Body of pancreas (tissue), 4 donors: ENCODE data around the gene HILPDA. TPM values are rescaled to one million over a fixed set of nuclear protein-coding genes. Genes with fewer than 3 reads are reported as not detected.
"Not testable (repeated sequence)": the region's sequence is repeated elsewhere in the genome, so short reads cannot be mapped to it uniquely, and the experiment has no call there.

Experiments used
- ATAC-seq: fragments of 150-250 bp; one replicate; pipeline ENCODE4 v1.9.1; 2016
- DNase-seq, 4 donors: peaks; one replicate each; pipeline ENCODE4 v3.0.0-alpha.2; 2019
- H3K27ac ChIP-seq, 4 donors: fragments of 200-600 bp; sonication (generic); 1 replicate in 3 of 4; 2 replicates in 1 of 4; pipeline versions ENCODE4 v1.5.1 to v1.6.1; 2016 to 2019; ENCODE audit warnings: mild to moderate bottlenecking in 1 of 4, mixed read lengths in 1 of 4, moderate library complexity in 1 of 4
- H3K27me3 ChIP-seq, 2 donors: fragments of 200-600 bp; sonication (generic); one replicate each; pipeline ENCODE4 v1.6.0; 2016; ENCODE audit warnings: mild to moderate bottlenecking in 1 of 2
- H3K36me3 ChIP-seq, 2 donors: fragments of 200-600 bp; sonication (generic); replicated peaks in 1 of 2; 2 replicates each; pipeline ENCODE4 v1.5.1; 2016; ENCODE audit warnings: low read depth in 2 of 2; ENCODE audit not compliant: insufficient read depth in 1 of 2
- H3K4me1 ChIP-seq: fragments of 200-600 bp; sonication (generic); one replicate; pipeline ENCODE4 v1.6.0; 2016
- H3K4me3 ChIP-seq, 2 donors: fragments of 200-600 bp; sonication (generic); 1 replicate in 1 of 2; 2 replicates in 1 of 2; pipeline ENCODE4 v1.5.1; 2016 to 2019
- H3K9me3 ChIP-seq, 3 donors: fragments of 200-600 bp; sonication (generic); 1 replicate in 2 of 3; 2 replicates in 1 of 3; pipeline ENCODE4 v1.5.1; 2016
- CTCF ChIP-seq, 7 experiments: fragments of 450-650 bp in 4 of 7; fragments of 200-600 bp in 3 of 7; sonication (generic) in 3 of 7; IDR thresholded peaks; one replicate each; pipeline ENCODE4 v1.5.1; 2016 to 2019; ENCODE audit warnings: antibody characterized with exemption in 7 of 7
- POLR2A ChIP-seq, 3 donors: fragments of 450-650 bp; IDR thresholded peaks; one replicate each; pipeline ENCODE4 v1.6.1; 2016; ENCODE audit warnings: antibody characterized with exemption in 3 of 3, mild to moderate bottlenecking in 2 of 3
- WGBS, 2 donors: methylation state at CpG; one replicate each; pipeline ENCODE4 v1.1.5; 2017; 5-methylcytosine and 5-hydroxymethylcytosine counted together
- intact Hi-C: fragments of 100-400 bp; cut with DNase I; formaldehyde crosslinking; loops from one replicate; pipeline ENCODE4 v1.15.1; 2023
- small RNA-seq: library from RNA; depleted of rRNA; stranded (forward); fragments of <200 nt; gene quantifications from one replicate; pipeline ENCODE3, GENCODE V24; 2016
- total RNA-seq, 2 donors: library from RNA; depleted of rRNA; stranded (reverse); fragments of >200 nt; gene quantifications; one replicate each; pipeline ENCODE4 v1.1.0, GENCODE V29; 2016

The HILPDA gene
- total RNA-seq, 2 donors from 2014 or later = 7.9 to 9.1 TPM

- intact Hi-C loops, H3K4me3 ChIP-seq, H3K36me3 ChIP-seq, H3K27ac ChIP-seq, H3K4me1 ChIP-seq, H3K9me3 ChIP-seq, ATAC-seq, DNase-seq, H3K27me3 ChIP-seq: not testable (repeated sequence)
- 74 to 82% methylated on average over 6 of the region's 6 CpGs for WGBS, 2 donors
Measured at GRCh38 chr7:128488134-128488533, 32.5 kb downstream of the HILPDA start.

GRCh38 chr7:128497405-128497804 lies 41.7 kb downstream of the HILPDA start:
- no peak overlapping the region for H3K27ac ChIP-seq
- H3K9me3 ChIP-seq = no peaks in the 10 kb centered on the region
- no peaks in the 10 kb centered on the region for H3K27me3 ChIP-seq
- 89 to 91% methylated on average over 9 of the region's 9 CpGs for WGBS, 2 donors
- H3K4me1 ChIP-seq = no peaks in the 10 kb centered on the region
- ATAC-seq = no peak
- intact Hi-C loops = no loop called here
- TF ChIP-seq CTCF (IDR thresholded peaks at IDR 0.05) = no peak
- TF ChIP-seq POLR2A (IDR thresholded peaks at IDR 0.05) = no peak
- no peak overlapping the region for H3K4me3 ChIP-seq
- H3K36me3 ChIP-seq = peaks cover 0 to 4% of the 10 kb centered on the region in 2 donors
- DNase-seq = no peak

GRCh38 chr7:128505416-128505815 lies 49.7 kb downstream of the HILPDA start:
- 89 to 96% methylated on average over 2 of the region's 2 CpGs for WGBS, 2 donors
- H3K9me3 ChIP-seq, ATAC-seq, H3K27me3 ChIP-seq, DNase-seq, intact Hi-C loops, H3K4me1 ChIP-seq, H3K4me3 ChIP-seq, H3K27ac ChIP-seq, H3K36me3 ChIP-seq: not testable (repeated sequence)

GRCh38 chr7:128506819-128507218 lies 51.1 kb downstream of the HILPDA start:
- ATAC-seq, DNase-seq, H3K9me3 ChIP-seq, intact Hi-C loops, H3K4me3 ChIP-seq, H3K4me1 ChIP-seq, H3K27ac ChIP-seq, H3K27me3 ChIP-seq, H3K36me3 ChIP-seq: not testable (repeated sequence)
- whole genome bisulfite sequencing, 2 donors = 96 to 98% methylated on average over 3 of the region's 3 CpGs

- H3K27me3 ChIP-seq, H3K4me3 ChIP-seq, H3K4me1 ChIP-seq, ATAC-seq, H3K9me3 ChIP-seq, H3K27ac ChIP-seq, intact Hi-C loops, DNase-seq, H3K36me3 ChIP-seq: not testable (repeated sequence)
- 88 to 92% methylated on average over 5 of the region's 5 CpGs for WGBS, 2 donors
Measured at GRCh38 chr7:128507321-128507993, 51.8 kb downstream of the HILPDA start.

Small RNA genes within 50 kb of the gene (small RNA-seq; reads per million reads assigned to genes)
- not detected for gene AC010655.1
- not detected for gene AC010655.2
- not detected for gene RF00017
- not detected for gene RNU7-54P

Other genes with a start within 250 kb of the HILPDA start
- gene LEP, start 214.6 kb upstream of the HILPDA start, total RNA-seq = 10 to 100 TPM in 1 of 2 donors, 1 to 10 TPM in 1; 1.8 to 72.8 TPM
- gene RBM28, start 112.0 kb upstream of the HILPDA start, total RNA-seq = 10 to 100 TPM; 20.2 to 28.3 TPM
- 1 to 10 TPM in 1 of 2 donors, not detected in 1; 7.6 TPM for gene PRRT4, start 94.2 kb upstream of the HILPDA start, total RNA-seq
- gene IMPDH1, start 45.9 kb upstream of the HILPDA start, total RNA-seq = 10 to 100 TPM; 23.9 to 46.1 TPM
- gene METTL2B, start 20.9 kb downstream of the HILPDA start, total RNA-seq = 10 to 100 TPM; 15.3 to 18.1 TPM
- under 1 TPM; 0.33 to 0.52 TPM for gene GARIN1A, start 216.4 kb downstream of the HILPDA start, total RNA-seq